GM12801 (cell line): ENCODE results near the gene C5orf15.

ENCODE experiments used
- CTCF ChIP-seq: IDR thresholded peaks from one replicate; pipeline ENCODE4 v1.5.1; 2011; ENCODE audit warnings: control low read depth; ENCODE audit not compliant: insufficient read length; ENCODE audit errors: extremely low read depth

The C5orf15 gene

GRCh38 chr5:133930813-133931090, 37.7 kb downstream of the C5orf15 start:
- TF ChIP-seq CTCF: no peak

- TF ChIP-seq CTCF: no peak
Measured at GRCh38 chr5:133930061-133930812, 38.2 kb downstream of the C5orf15 start.

GRCh38 chr5:133928587-133929393, 39.6 kb downstream of the C5orf15 start:
- TF ChIP-seq CTCF: no peak

- TF ChIP-seq CTCF: no peak
Measured at GRCh38 chr5:133927300-133928180, 40.9 kb downstream of the C5orf15 start.

- TF ChIP-seq CTCF: no peak
Measured at GRCh38 chr5:133926489-133927299, 41.7 kb downstream of the C5orf15 start.

GRCh38 chr5:133925866-133926488, 42.4 kb downstream of the C5orf15 start:
- no peak for TF ChIP-seq CTCF
